HEK293 (cell line): ENCODE results near the gene DCUN1D3.

Experiments
- IKZF3 ChIP-seq: fragments of 450-650 bp; IDR thresholded peaks from 2 replicates; pipeline ENCODE4 v1.5.0; 2018; ENCODE audit warnings: missing biosample characterization, mild to moderate bottlenecking, missing genetic modification characterization, moderate library complexity
- KLF16 ChIP-seq: fragments of 450-650 bp; formaldehyde crosslinking; IDR thresholded peaks from 2 replicates; pipeline ENCODE4 v1.5.1; 2017; ENCODE audit warnings: missing biosample characterization, missing genetic modification characterization
- PATZ1 ChIP-seq: fragments of 450-650 bp; formaldehyde crosslinking; IDR thresholded peaks from 2 replicates; pipeline ENCODE4 v1.5.1; 2016; ENCODE audit warnings: missing biosample characterization, missing genetic modification characterization
- ZBTB21 ChIP-seq: fragments of 450-650 bp; formaldehyde crosslinking; IDR thresholded peaks from 2 replicates; pipeline ENCODE4 v1.5.1; 2017; ENCODE audit warnings: missing biosample characterization, missing genetic modification characterization
- ZFP69B ChIP-seq: fragments of 450-650 bp; formaldehyde crosslinking; IDR thresholded peaks from 2 replicates; pipeline ENCODE4 v1.5.1; 2016; ENCODE audit warnings: missing biosample characterization, missing genetic modification characterization
- ZNF19 ChIP-seq: fragments of 450-650 bp; formaldehyde crosslinking; IDR thresholded peaks from 2 replicates; pipeline ENCODE4; 2016; ENCODE audit warnings: missing biosample characterization, missing genetic modification characterization, low read depth
- ZNF202 ChIP-seq: fragments of 450-650 bp; formaldehyde crosslinking; IDR thresholded peaks from 2 replicates; pipeline ENCODE4 v1.5.1; 2016; ENCODE audit warnings: missing biosample characterization, missing genetic modification characterization, borderline replicate concordance
- ZNF354C ChIP-seq: fragments of 450-650 bp; formaldehyde crosslinking; IDR thresholded peaks from 2 replicates; pipeline ENCODE4 v1.5.1; 2016; ENCODE audit warnings: missing biosample characterization, missing genetic modification characterization, low read depth, borderline replicate concordance
- ZNF398 ChIP-seq: fragments of 450-650 bp; formaldehyde crosslinking; IDR thresholded peaks from 2 replicates; pipeline ENCODE4 v1.5.1; 2017; ENCODE audit warnings: missing biosample characterization, missing genetic modification characterization
- ZNF449 ChIP-seq: fragments of 450-650 bp; formaldehyde crosslinking; IDR thresholded peaks from 2 replicates; pipeline ENCODE4 v1.5.1; 2017; ENCODE audit warnings: missing biosample characterization, mild to moderate bottlenecking, missing genetic modification characterization, moderate library complexity
- ZNF544 ChIP-seq: fragments of 450-650 bp; formaldehyde crosslinking; IDR thresholded peaks from 2 replicates; pipeline ENCODE4 v1.5.0; 2017; ENCODE audit warnings: missing biosample characterization, missing genetic modification characterization
- ZNF623 ChIP-seq: fragments of 450-650 bp; formaldehyde crosslinking; IDR thresholded peaks from 2 replicates; pipeline ENCODE4 v1.5.1; 2016; ENCODE audit warnings: missing biosample characterization, missing genetic modification characterization
- ZNF692 ChIP-seq: fragments of 450-650 bp; formaldehyde crosslinking; IDR thresholded peaks from 2 replicates; pipeline ENCODE4 v1.5.1; 2016; ENCODE audit warnings: missing biosample characterization, missing genetic modification characterization
- ZNF785 ChIP-seq: fragments of 450-650 bp; formaldehyde crosslinking; IDR thresholded peaks from 2 replicates; pipeline ENCODE4 v1.5.1; 2016; ENCODE audit warnings: missing biosample characterization, missing genetic modification characterization
- TF ChIP-seq, protein P1 (sequence below): fragments of 450-650 bp; formaldehyde crosslinking; IDR thresholded peaks from 2 replicates; pipeline ENCODE4 v1.5.0; 2017; ENCODE audit warnings: missing biosample characterization, missing genetic modification characterization, borderline replicate concordance
- TF ChIP-seq, protein P2 (sequence below): fragments of 450-650 bp; formaldehyde crosslinking; IDR thresholded peaks from 2 replicates; pipeline ENCODE4 v1.5.1; 2016; ENCODE audit warnings: missing biosample characterization, missing genetic modification characterization, low read depth
- TF ChIP-seq, protein P3 (sequence below): fragments of 450-650 bp; formaldehyde crosslinking; IDR thresholded peaks from 2 replicates; pipeline ENCODE4 v1.5.1; 2016; ENCODE audit warnings: missing biosample characterization, missing genetic modification characterization
- TF ChIP-seq, protein P4 (sequence below): fragments of 450-650 bp; formaldehyde crosslinking; IDR thresholded peaks from 2 replicates; pipeline ENCODE4 v1.5.1; 2016; ENCODE audit warnings: missing biosample characterization, missing genetic modification characterization

DCUN1D3 gene

GRCh38 chr16:20900299-20901067 lies at the start of gene DCUN1D3, which contains the start of gene LYRM1 (continued):
- TF ChIP-seq, protein P1, sequence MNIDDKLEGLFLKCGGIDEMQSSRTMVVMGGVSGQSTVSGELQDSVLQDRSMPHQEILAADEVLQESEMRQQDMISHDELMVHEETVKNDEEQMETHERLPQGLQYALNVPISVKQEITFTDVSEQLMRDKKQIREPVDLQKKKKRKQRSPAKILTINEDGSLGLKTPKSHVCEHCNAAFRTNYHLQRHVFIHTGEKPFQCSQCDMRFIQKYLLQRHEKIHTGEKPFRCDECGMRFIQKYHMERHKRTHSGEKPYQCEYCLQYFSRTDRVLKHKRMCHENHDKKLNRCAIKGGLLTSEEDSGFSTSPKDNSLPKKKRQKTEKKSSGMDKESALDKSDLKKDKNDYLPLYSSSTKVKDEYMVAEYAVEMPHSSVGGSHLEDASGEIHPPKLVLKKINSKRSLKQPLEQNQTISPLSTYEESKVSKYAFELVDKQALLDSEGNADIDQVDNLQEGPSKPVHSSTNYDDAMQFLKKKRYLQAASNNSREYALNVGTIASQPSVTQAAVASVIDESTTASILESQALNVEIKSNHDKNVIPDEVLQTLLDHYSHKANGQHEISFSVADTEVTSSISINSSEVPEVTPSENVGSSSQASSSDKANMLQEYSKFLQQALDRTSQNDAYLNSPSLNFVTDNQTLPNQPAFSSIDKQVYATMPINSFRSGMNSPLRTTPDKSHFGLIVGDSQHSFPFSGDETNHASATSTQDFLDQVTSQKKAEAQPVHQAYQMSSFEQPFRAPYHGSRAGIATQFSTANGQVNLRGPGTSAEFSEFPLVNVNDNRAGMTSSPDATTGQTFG (tag by site-specific recombination), result no peak
- 0 out of 2 replicates have a peak, but pooled peaks have one; percentile 19 for TF ChIP-seq KLF16 (tag by site-specific recombination)
- peak; percentile 85 for TF ChIP-seq PATZ1 (tag by site-specific recombination)
- peak; percentile 90 for TF ChIP-seq ZNF692 (tag by site-specific recombination)
- TF ChIP-seq ZFP69B (tag by site-specific recombination), result peak; percentile 82
- TF ChIP-seq ZNF202 (tag by site-specific recombination), result no peak
- TF ChIP-seq ZNF398 (tag by site-specific recombination), result peak; percentile 76
- peak; percentile 96 for TF ChIP-seq ZBTB21
- TF ChIP-seq, protein P2, sequence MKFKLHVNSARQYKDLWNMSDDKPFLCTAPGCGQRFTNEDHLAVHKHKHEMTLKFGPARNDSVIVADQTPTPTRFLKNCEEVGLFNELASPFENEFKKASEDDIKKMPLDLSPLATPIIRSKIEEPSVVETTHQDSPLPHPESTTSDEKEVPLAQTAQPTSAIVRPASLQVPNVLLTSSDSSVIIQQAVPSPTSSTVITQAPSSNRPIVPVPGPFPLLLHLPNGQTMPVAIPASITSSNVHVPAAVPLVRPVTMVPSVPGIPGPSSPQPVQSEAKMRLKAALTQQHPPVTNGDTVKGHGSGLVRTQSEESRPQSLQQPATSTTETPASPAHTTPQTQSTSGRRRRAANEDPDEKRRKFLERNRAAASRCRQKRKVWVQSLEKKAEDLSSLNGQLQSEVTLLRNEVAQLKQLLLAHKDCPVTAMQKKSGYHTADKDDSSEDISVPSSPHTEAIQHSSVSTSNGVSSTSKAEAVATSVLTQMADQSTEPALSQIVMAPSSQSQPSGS, result peak; percentile 81
- TF ChIP-seq ZNF449 (tag by site-specific recombination), result peak; percentile 97
- TF ChIP-seq ZNF544, result no peak
- TF ChIP-seq, protein P3, sequence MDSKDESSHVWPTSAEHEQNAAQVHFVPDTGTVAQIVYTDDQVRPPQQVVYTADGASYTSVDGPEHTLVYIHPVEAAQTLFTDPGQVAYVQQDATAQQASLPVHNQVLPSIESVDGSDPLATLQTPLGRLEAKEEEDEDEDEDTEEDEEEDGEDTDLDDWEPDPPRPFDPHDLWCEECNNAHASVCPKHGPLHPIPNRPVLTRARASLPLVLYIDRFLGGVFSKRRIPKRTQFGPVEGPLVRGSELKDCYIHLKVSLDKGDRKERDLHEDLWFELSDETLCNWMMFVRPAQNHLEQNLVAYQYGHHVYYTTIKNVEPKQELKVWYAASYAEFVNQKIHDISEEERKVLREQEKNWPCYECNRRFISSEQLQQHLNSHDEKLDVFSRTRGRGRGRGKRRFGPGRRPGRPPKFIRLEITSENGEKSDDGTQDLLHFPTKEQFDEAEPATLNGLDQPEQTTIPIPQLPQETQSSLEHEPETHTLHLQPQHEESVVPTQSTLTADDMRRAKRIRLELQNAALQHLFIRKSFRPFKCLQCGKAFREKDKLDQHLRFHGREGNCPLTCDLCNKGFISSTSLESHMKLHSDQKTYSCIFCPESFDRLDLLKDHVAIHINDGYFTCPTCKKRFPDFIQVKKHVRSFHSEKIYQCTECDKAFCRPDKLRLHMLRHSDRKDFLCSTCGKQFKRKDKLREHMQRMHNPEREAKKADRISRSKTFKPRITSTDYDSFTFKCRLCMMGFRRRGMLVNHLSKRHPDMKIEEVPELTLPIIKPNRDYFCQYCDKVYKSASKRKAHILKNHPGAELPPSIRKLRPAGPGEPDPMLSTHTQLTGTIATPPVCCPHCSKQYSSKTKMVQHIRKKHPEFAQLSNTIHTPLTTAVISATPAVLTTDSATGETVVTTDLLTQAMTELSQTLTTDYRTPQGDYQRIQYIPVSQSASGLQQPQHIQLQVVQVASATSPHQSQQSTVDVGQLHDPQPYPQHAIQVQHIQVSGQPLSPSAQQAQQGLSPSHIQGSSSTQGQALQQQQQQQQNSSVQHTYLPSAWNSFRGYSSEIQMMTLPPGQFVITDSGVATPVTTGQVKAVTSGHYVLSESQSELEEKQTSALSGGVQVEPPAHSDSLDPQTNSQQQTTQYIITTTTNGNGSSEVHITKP (tag by site-specific recombination), result peak; percentile 100
- TF ChIP-seq, protein P4, sequence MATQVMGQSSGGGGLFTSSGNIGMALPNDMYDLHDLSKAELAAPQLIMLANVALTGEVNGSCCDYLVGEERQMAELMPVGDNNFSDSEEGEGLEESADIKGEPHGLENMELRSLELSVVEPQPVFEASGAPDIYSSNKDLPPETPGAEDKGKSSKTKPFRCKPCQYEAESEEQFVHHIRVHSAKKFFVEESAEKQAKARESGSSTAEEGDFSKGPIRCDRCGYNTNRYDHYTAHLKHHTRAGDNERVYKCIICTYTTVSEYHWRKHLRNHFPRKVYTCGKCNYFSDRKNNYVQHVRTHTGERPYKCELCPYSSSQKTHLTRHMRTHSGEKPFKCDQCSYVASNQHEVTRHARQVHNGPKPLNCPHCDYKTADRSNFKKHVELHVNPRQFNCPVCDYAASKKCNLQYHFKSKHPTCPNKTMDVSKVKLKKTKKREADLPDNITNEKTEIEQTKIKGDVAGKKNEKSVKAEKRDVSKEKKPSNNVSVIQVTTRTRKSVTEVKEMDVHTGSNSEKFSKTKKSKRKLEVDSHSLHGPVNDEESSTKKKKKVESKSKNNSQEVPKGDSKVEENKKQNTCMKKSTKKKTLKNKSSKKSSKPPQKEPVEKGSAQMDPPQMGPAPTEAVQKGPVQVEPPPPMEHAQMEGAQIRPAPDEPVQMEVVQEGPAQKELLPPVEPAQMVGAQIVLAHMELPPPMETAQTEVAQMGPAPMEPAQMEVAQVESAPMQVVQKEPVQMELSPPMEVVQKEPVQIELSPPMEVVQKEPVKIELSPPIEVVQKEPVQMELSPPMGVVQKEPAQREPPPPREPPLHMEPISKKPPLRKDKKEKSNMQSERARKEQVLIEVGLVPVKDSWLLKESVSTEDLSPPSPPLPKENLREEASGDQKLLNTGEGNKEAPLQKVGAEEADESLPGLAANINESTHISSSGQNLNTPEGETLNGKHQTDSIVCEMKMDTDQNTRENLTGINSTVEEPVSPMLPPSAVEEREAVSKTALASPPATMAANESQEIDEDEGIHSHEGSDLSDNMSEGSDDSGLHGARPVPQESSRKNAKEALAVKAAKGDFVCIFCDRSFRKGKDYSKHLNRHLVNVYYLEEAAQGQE (tag by site-specific recombination), result no peak
- TF ChIP-seq ZNF623 (tag by site-specific recombination), result peak; percentile 12; the same call in 1 of the 2 replicates
- TF ChIP-seq ZNF19 (tag by site-specific recombination), result no peak
- TF ChIP-seq IKZF3 (tag by site-specific recombination), result peak; percentile 100
- peak; percentile 57; the same call in 1 of the 2 replicates for TF ChIP-seq ZNF785
- TF ChIP-seq ZNF354C (tag by site-specific recombination), result no peak
